Fibroblast of skin of right quadriceps (primary cell): ENCODE data around the gene OPA3.

Experiments used
- DNase-seq: peaks from one replicate; pipeline ENCODE4 v3.0.0-alpha.2; 2013

The OPA3 gene

DNA sequence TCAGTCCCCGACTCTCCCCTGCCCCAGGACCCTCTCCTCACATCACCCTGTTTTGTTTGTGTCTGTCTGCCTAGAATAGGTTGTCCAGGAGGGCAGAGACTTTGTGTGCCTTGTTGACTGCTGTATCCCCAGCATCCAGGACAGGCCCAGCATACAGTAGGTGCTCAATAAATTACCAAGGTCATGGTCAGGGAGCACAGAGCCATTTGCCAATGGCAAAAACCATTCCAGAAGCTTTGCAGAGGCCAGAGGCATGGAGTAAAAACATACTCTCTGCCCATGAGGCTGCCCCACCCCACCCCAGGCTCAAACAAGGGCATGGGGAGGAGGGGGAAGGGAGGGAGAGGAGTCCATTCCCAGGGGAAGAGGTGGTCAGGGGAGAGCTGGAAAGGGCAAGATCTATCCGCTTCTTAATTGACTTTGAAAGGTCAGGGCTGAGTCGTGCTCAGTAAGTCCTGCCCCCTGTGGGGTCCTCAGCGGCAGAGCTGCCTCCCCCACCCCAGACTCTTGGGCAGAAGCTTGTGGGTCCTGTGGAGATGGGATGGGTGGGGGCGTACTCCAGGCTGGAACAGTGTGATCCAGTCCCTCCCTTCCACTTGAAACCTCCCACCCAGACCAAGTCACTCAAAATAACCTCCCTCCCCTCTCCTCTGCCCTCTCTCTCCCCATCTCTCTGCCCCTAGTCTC is 13.0 kb upstream of the OPA3 start:
- no peak for DNase-seq

DNA sequence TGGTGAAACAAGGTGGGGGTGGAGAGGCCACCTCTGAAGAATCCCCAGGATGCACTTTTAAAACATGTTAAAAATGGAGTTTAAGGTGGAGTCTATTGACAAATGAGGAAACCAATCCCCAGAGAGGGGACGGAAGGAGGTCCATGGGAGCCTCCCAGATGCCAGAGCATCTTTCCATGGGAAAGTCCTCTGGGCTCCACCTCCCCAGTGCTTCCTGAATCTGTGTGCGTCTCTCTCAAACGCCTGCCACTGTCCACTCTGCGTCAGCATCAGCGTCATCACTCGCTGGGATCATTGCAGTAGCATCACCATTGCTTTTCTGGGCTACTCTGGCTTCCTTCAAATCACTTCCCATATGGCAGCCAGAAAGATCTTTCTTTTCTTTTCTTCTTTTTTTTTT is 11.2 kb upstream of the OPA3 start:
- no peak for DNase-seq

DNA sequence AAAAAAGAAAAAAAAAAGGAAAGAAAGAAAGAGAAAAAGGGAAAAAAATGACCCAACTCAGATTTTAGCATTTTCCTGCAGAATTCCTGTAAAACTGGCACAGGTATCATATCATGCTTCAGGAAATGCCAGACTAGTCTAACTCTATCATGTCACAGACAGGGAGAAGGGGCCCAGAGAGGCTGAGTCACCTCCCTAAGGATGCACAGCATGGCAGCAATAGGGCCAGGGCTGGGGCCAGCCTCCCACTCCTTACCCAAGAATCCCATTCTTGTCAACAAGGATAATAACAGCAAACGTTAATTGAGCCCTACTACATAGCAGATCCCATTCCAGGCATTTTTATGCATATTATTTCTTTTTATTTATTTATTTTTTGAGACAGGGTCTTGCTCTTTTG is 8.9 kb upstream of the OPA3 start:
- no peak for DNase-seq

DNA sequence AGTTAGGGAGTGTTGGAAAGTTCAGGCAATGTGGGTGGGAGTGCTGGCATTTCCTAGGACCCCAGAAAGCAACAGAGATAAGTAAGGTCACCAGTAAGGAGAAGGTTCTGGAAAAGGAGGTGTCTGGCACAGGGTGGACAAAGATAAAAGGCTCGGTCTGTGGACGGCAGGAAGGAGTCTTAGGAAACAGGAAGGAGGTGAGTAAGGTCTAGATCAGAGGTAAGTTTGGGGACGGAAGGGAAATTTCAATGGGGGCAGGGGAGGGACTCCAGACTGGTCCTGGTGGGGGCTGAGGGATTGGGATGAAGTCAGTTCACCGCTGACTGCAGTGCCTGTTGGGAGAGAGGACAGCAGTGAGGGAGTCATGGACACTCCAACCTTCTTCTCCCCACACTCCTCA is 7.8 kb upstream of the OPA3 start:
- no peak for DNase-seq

DNA sequence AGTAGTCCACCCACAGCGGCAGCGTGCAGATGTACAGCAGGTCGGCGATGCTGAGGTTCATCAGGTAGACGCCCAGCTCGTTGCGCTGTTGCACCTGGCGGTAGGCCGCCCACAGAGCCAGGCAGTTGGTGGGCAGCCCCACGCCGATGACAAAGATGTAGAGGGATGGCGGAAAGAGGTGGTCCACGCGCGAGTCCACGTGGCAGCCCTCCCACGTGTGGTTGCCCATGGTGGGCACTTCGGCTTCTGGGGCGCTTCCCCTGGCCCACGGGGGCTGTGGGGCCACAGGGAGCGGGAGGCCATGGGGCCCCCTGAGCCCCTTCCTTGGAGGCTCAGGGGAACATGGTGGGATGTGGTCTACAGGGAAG is 7.0 kb upstream of the OPA3 start:
- DNase-seq, result no peak

DNA sequence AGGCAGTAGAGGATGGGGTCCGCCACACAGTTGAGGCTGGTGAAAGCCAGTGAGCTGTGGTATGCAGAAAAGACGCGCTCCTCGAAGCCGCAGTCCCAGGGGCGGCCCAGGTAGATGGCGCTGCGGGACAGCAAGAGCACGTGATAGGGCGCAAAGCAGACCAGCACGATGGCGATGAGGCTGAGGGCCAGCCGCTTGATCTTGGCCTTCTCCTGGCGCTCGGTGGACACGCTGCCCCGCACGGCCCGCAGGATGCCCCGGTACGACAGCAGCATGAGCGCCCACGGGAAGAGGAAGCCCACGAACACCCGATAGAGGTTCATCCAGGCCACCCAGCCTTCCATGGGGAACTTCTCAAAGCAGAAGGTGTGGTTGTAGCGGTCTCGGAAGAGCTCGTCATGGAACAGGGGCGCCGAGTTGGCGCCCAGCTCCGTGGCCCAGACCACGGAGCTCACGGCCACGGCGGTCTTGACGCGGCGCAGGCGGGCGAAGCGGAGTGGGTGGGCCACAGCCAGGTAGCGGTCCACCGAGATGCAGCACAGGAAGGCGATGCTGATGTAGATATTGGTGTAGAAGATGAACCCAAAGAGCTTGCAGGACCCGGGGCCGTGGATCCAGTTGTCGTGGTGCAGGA is 6.5 kb upstream of the OPA3 start:
- peak; percentile 39 for DNase-seq

DNA sequence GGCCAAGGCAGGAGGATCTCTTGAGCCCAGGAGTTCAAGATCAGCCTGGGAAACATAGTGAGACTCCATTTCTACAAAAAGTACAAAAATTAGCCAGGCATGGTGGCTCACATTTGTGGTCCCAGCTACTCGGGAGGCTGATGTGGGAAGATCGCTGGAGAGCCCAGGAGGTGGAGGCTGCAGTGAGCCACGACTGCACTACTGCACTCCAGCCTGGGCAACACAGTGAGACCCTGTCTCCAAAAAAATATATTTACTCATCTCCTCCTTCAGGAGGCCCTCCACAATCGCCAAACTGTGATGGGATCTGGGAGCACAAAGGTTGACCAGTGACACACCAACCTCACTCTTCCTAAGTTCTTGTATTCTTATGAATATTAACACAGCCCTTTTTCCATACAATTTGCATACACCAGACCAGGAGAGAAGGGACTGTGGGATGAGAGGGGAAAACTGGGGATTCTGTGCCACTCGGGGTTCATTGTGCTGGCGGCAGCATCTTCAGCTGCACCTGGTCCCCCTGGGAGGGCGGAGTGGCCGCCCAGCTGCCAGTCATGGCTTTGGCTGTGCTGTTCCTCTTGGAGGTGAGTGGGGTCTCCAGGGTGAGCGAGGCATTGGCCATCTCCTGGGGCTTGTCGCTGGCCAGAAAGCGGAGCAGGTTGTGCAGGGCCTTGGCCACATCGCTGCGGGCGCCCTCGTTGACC is 5.8 kb upstream of the OPA3 start:
- no peak for DNase-seq

DNA sequence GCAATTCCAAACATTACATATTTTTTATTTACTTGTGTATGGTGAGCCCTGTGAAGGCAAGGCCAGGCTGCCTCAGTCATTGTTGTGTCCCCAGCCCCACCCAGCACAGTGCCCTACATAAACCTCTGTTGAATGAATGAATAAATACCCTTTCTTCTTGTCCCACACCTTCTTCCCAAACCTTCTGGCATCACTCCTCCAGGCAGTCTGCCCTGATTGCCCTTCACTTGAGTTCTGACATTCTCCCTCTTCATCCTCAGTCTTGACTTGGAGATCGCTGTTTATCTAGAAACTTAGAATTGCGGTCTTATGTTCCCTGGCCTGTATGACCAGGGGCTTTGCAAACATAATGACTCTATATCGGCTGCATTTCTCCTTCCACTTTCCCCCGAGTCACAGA is 5.2 kb upstream of the OPA3 start:
- no peak for DNase-seq

DNA sequence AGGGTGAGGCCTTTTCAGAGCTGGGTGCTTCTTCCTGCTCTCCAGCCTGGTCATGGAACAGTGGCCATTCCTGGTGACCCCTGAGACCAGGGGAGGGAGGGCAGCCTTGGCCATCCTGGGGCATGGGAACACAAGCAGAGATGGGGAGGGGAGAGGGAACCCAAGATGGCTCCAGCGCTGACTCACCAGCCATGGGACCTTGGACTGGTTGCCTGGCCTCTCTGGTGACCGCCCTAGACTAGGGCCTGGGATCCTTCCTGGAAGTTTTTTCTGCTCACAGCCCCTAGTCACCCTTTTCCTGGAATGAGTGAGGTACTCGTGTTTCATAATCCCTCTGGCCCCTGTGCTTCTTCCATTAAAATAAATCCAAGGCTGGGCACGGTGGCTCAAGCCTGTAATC is 3.3 kb upstream of the OPA3 start:
- no peak for DNase-seq

DNA sequence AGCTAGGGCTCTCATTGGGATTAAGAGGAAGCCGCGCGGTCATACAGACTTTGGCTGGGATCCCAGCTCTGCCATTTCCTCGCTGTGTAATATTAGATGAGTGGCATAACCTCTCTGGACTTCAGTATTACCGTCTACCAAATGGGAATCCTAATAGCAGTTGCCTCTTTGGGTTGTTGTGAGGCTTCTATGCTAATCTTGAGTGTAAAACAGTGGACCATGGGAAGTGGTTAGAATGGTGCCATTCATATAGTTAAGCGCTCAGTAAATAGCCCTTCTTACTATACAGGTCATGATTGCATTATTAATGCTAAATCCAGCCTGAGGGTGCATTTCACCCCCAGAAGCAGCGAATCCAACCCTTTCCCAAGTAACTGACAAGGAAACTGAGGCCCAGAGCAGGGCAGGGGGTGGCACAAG is 566 bp upstream of the OPA3 start:
- no peak for DNase-seq

DNA sequence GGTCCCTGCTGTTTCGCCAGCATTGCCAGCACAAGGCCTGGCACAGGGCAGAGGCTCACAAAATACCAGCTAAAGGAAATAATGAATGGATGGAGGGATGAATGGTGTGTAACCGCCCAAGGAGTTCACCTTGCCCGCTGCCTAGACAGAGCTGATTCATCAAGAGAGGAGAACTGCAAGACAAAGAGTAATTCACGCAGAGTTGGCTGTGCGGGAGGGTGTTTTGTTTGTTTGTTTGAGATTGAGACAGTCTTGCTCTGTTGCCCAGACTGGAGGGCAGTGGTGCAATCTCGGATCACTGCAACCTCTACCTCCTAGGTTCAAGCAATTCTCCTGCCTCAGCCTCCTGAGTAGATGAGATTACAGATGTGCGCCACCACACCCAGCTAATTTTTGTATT is 3.0 kb downstream of the OPA3 start:
- DNase-seq, result no peak

DNA sequence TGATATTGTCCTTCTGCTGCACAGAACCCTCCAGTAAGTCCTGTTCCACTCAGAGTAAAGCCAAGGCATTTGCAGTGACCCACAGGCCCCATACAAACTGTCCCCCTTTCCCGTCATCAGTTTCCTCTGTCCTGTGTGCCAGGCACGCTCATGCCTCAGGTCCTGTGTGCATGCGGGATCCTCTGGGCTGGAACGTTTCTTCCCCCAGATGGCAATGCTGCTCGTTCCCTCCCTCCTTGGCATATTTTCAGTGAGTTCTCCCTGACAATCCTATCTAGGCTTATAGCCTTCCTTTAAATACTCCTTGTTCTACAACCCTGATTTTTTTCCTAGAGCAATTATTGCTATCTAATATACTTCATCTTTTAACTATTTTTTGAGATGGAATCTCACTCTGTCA is 5.7 kb downstream of the OPA3 start:
- no peak for DNase-seq

DNA sequence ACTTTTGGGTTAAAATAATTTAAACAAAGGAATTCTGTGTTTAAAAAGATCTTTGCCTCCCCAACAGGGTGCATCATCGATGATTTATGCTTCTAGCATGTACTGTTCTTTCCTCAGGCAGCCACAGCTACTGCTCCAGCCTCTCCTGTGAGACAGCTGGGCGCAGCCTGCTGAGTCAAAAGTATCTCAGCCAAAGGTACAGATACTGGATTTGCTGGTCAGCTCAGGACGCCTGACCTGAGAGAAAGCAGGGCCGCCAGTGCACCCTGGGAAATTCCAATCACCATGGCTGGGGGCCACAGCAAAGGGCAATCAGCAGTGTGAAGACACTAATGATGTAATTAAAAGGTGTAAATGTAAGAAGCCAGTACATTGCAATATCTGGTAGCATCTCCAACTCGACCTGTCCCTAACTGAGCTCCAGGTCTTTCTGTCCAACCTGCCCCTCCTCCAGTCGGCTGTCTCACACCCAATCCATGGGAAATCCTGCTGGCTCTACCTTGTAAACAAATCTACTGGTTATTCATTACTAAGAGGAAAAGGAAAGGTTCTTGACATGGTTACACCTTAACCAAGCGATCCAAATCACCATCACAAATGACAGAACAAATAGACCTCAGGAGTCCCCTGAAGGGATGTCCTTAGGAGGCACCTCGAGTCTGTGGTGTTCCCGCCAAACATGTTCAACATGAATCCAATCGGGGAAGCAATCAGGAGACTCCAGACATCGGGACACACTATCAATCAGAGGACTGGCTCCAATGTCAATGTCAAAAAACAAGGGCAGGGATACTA is 7.3 kb downstream of the OPA3 start:
- peak; percentile 84 for DNase-seq

DNA sequence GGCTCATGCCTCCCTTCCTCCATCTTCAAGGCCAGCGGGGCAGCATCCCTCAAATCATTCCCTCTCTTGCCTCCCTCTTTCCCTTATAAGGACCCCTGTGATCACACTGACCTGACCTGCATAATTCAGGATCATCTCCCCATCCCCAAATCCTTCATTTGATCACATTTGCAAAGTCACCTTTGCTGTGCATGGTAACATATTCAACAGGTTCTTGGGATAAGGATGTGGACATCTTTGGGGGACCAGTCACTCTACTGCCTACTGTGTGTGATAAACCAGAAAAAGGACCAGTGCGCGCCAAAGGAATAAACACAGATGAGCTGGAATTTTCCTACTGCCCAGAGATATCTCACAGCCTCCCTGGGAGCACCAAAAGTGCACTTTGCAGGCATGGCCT is 7.9 kb downstream of the OPA3 start:
- no peak for DNase-seq

DNA sequence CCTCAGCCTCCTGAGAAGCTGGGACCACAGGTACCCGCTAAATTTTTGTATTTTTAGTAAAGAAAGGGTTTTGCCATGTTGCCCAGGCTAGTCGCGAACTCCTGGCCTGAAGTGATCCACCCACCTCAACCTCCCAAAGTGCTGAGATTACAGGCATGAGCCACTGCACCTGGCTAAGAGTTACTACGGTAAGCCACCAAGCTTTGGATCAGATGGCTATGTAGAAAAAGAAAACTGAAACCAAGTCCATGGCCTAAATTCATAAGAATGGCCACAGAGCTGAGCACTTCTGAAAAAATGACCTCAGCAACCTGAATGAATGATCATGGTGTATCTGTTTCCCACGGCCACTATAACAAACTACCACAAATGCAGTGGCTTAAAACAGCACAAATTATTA is 9.4 kb downstream of the OPA3 start:
- DNase-seq, result no peak

DNA sequence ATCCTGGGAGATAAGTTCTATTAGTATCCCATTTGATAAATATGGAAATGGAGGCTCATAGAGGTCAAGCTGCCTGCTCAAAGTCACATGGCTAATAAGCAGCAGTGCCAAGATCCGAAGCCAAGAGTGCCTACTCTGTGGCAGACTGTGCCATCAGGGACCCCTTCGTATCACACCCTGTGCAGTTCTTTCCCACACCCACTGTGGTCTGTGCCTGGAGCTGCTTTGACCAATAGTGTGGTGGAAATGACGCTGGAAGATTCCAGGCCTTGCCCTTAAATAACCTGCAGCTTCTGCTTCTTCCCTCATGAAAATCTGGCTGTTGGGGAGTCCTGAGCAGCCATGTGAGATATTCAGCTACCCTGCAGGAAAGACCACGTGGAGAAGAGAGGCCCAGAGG is 10.1 kb downstream of the OPA3 start:
- no peak for DNase-seq

DNA sequence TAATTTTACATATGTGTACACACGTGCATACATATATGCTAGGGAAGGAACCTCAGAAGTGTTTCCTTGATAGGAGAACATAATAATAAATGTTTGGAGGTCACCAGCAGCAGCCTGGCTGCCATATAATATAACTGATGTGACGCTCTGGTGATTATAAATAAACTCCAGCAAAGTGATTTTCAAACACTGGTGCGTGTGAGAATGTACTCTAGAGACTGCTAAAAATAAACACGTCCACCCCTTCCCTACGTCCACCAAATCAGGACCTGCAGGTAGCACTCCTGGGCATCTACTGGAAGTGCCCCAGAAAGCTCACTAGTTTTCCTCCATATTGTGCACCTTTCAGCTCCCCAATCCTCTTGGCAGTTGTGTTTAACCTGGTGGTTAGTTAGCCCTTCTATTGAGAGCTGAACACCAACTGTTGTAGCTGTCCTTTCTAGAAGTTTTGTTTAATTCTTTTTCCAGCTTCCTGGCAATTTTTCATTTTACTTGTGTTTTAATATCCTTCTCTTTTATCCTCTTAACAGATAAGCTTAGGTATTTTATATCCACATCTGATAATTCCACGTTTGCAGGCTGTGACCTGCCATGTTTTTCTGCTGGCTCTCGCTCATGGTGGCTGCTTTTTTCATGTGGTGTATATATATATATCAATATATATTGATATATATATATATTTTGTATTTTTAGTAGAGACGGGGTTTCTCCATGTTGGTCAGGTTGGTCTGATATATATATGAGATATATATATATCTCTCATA is 13.0 kb downstream of the OPA3 start:
- no peak for DNase-seq

DNA sequence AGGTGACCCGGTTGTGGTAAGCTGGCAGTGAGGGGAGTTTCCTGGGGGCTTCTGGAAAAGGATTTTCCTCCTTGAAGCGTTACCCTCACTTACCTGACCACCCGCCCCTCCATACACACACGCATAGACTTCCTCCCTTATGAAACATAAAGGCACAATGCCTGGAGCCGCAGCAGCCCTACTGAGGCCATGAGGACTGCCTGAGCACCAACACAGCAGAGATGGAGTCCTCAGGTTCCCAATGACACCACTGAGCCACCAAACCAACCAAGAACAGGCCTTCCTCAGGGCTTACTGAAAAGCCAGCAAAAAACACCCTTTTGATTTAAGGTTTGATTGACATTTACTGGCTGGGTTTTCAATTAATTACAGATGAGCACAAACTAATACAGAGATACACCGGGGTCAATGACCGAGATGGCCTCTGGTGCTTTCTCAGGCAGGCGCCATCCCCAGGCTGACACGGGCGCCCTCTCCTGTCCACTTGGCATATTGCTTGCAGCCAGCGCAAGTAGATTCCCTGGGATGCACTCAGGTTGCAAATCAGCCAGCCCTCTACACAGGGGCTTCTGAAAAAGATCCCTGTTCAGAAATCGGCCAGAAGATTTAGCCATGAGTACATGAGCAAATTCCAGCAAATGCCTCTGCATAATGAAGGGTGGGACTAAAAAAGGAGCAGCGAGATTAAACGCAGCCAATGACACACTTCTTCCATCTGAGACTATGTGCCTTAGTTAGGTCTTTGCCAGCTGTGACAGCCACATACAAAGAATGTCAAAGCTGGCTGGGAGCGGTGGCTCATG is 14.8 kb downstream of the OPA3 start:
- DNase-seq, result peak; percentile 13

DNA sequence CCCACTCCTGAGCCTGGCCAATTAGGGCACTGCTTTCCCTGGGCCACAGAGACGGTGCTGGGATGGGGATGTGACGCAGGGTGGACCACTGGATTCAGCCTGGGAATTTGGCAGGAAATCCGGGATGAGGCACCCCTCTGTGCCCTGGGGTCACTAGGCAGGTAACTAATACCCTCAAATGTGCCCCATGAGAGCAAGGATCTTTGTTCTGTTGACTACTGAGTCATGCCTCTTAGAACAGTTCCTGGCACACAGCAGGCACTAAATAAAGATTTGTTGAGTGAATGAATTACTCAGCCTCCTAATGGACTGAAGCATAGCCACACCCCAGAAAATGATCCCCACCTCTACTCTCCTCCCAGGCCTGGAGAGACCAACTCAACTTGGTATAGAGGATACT is 15.9 kb downstream of the OPA3 start:
- peak; percentile 77 for DNase-seq

DNA sequence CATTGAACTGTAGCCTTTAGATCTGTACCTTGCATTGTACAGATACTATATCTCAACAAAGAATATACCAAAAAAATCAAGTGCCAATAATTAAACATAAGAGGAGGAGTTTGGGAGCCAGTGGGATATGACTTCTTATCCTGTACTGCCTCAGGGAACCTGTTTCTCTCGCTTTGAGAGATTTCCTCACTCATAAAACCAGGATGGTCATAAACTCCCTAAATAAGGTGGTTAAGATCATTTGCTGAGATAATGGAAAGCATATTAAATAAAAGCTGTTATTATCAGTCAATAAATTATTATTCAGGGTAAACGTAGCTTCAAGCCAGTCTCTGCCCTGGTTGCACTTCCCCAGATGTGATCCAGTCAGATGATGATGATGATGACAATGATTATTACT is 17.0 kb downstream of the OPA3 start:
- DNase-seq, result no peak

DNA sequence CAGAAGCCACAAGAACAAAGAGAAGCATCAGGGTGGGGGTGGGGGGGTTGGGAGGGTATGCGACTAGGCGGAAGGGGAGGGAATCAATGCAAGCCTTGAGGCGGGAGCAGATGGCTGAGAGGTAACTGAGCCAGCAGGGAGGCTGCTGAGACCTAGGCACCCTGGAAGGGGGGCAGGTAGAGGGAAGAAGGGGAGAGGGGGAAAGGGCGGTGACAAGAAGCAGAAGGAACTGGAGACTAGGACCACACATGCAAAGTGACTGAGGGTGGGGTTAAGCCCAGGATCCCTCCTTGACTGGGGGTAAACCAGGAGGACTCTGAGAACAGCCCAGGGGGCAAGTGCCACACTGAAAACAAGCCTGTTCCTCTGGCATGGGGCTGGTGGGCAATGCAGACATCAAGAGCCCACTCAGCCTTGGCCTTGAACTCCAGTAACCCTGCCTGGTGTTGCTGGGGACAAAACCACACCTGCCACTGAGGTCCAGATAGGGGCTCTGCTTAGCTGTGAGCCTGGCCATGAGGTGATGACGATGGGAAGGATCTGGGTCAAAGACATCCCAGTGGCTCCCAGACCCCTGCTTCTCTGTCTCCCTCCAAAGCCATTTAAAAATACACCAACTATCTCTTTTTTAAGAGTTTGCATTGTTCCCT is 20.3 kb downstream of the OPA3 start:
- no peak for DNase-seq

DNA sequence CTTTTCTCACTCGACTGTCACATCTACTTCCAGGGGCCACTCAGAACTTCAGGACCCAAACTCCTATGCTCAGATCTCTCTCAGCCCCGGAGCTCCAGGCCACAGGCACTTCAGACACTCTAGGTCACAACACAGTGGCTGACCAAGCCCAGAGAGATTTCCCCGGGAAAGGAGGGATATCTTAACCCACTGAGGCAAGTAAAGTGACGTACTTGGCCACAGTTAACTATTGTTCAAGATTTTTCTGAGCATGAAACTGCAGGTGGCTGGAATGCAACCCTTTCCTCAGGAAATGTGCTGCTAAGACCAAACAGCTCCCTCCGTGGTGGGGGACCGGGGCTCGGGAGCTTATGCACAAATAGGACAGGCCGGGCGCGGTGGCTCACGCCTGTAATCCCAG is 23.9 kb downstream of the OPA3 start:
- no peak for DNase-seq
